22Rv1 (cell line): Measurements from ENCODE around the gene CEP41.

ENCODE experiments used
- H3K27ac ChIP-seq: fragments of 450-650 bp; 2 replicates; pipeline ENCODE4 v1.5.1; 2017
- ZFX ChIP-seq: fragments of 450-650 bp; IDR thresholded peaks from 2 replicates; pipeline ENCODE4 v1.6.1; 2017; ENCODE audit warnings: antibody characterized with exemption, borderline replicate concordance
- TF ChIP-seq, protein P1 (sequence below): fragments of 450-650 bp; IDR thresholded peaks from 2 replicates; pipeline ENCODE4 v1.5.1; 2017; ENCODE audit warnings: mild to moderate bottlenecking

The CEP41 gene

DNA sequence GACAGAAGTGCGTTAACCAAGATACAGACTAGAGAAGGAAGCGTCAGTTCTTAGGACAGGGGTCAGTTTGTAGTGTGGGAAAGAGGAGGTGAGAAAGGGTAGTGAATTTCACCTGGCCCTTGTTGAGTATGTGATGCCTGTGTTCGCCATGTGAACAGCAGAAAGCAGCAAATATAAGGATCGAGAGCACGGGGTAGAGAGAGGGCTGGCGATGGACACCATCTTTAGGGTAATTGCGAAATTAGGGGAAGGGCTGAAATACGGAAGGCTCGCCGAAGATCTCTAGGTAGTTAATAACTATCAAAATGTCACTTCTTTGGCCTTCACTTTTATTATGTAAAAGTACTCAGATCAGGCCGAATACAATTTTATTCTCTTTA, 44.9 kb upstream of the CEP41 start:
- peak overlapping the region; percentile 73 for H3K27ac ChIP-seq
- TF ChIP-seq, protein P1, sequence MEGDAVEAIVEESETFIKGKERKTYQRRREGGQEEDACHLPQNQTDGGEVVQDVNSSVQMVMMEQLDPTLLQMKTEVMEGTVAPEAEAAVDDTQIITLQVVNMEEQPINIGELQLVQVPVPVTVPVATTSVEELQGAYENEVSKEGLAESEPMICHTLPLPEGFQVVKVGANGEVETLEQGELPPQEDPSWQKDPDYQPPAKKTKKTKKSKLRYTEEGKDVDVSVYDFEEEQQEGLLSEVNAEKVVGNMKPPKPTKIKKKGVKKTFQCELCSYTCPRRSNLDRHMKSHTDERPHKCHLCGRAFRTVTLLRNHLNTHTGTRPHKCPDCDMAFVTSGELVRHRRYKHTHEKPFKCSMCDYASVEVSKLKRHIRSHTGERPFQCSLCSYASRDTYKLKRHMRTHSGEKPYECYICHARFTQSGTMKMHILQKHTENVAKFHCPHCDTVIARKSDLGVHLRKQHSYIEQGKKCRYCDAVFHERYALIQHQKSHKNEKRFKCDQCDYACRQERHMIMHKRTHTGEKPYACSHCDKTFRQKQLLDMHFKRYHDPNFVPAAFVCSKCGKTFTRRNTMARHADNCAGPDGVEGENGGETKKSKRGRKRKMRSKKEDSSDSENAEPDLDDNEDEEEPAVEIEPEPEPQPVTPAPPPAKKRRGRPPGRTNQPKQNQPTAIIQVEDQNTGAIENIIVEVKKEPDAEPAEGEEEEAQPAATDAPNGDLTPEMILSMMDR: no peak

DNA sequence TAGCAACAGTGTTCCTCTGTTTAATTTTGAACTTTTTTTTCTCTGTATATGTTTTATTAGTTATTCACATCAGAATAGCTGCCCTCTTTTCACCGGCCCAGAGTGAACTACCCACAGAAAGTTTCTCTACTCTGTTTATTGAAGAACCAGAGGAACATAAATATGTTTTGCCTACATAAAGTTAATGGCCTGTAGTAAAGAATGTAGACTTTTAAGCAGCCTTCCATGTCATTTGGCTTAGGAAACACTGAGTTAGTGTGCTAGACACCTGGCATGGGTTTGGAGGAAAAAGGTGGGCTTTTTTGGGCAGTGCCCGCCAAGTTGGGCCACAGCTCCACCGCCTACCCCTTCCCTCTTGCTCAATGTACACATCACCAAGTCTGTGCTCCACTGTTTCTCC, 42.2 kb upstream of the CEP41 start:
- no peak overlapping the region for H3K27ac ChIP-seq

DNA sequence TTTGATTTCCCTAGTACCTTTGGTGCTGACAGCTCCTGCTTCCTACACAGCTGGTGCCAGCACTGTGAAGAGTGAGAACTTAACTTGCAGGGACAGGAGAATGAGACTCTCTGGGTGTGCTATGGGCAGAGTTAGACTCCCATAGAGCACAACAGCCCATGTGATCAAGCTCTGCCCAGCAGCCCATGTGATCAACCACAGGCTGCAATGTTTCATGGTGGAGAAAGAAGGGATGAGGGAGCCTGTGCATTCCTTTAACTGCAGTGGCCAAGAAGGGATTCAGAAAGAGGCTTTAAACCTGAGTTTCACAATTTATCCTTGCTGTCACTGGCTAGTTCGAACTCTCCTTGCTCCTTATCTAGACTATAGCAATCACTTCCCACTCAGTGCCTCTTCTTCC, 41.1 kb upstream of the CEP41 start:
- no peak overlapping the region for H3K27ac ChIP-seq
- TF ChIP-seq, protein P1: no peak
- no peak for TF ChIP-seq ZFX

More for the DNA sequence above, 42.2 kb upstream of the CEP41 start:
- no peak for TF ChIP-seq ZFX
- TF ChIP-seq, protein P1: no peak

DNA sequence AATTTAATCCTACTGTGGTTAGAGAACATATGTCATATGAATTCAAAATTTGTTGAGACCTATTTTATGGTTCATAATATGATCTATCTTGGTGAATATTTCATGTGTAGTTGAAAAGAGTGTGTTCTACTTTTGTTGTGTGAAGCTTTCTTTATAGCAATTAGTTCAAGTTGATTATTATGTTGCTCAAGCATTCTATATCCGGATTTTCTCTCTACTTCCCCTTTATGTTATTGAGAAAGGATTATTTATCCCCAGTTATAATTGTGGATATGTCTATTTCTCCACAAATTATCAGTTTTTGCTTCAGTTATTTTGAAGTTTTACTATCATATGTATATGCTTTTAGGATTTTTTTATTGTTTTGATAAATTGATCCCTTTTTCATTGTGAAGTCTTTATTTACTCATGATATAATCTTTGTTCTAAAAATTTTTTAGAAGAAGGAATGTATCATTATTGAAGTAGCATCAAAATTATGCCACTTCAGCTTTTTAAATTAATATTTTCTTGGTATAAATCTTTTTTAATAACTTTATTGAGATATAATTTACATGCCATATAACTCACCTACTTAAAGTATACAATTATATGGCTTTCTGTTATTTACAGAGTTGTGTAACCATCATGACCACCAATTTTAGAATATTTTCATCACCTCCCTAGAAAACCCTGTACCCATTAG, 39.0 kb upstream of the CEP41 start:
- no peak for TF ChIP-seq ZFX
- TF ChIP-seq, protein P1: no peak

DNA sequence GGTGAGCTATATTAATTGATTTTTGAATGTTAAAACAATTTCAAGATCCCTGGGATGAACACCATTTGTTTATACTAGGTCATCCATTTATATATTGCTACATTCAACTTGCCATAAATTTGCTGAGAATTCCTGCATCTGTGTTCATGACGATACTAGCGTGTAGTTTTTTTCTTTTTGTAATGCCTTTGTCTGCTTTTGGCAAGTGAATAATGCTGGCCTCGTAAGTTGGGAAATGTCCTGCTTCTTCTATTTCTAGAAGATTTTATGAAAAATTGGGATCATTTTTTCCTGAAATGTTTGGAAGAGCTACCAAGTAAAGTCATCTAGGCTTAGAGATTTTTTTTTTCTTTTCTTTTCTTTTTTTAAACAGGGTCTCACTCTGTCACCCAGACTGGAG, 38.2 kb upstream of the CEP41 start:
- TF ChIP-seq, protein P1: no peak
- TF ChIP-seq ZFX: no peak
- no peak overlapping the region for H3K27ac ChIP-seq

More for the DNA sequence above, 39.0 kb upstream of the CEP41 start:
- H3K27ac ChIP-seq: no peak overlapping the region

DNA sequence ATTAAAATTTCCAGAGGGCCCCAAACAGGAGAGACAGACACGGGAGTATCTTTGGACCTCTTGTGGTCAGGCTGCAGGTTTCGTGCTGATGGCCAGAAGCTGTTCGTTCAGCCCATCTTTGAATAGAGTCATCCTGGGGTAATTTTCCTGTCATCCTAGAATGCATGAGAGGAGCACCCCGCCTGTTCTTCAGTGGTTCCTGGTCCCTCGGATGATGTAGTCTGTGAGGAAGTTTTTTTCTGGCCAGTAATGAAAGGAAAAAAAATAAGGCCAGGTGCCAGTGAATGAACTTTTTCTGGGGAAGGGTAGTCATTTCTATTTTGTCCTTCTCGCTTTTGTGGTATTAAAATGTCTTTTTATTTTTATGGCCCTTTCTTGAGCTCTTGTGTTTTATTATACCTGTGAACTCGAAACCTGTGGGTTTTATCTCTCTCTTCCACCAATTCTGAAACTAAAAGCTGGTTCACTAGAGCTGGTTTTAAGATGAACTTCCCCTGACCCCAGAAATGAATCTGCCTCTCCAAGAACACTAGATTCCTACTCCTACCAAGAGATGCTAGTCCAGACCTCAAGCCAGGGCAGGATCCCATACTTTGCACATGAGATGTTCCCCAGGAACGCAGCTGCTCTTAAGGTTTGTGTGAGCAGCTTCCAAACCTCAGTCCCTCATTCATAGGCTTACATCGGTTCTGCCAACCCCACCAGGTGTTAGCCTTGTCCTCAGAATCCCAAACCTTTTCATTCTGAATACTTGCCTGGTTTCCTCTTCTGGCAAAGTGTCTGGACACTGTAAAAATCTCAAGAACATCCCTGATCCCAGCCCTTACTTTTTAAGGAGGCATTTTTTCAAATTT, 35.7 kb upstream of the CEP41 start:
- TF ChIP-seq, protein P1: no peak
- TF ChIP-seq ZFX: no peak
- H3K27ac ChIP-seq: no peak overlapping the region

DNA sequence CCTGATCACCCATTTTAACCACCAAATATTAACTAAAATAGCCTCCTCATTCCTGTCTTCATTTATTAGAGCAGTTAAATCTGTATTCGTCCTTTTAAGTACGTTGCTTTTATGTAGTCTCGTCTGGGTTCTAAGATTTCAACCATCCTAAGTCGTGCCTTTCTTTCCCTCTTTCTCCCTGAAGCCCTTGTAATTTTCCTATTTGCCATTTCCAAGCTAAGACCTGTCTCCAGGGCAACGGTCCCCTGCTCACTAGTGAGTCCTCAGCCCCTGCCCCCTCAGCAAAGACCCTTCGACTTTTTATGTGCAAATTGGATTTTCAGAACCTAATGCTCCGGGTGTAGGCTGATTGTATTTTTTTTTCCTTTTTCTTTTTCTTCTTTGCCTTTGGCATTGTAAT, 35.0 kb upstream of the CEP41 start:
- TF ChIP-seq, protein P1: no peak
- TF ChIP-seq ZFX: no peak
- no peak overlapping the region for H3K27ac ChIP-seq
